OCI-LY1 (cell line): ENCODE data around the gene DKK1.

ENCODE experiments used
- H2AFZ ChIP-seq: fragments of 200-600 bp; sonication (generic), shearing (Covaris generic); 2 replicates; pipeline ENCODE4 v1.6.0; 2014; ENCODE audit warnings: antibody characterized with exemption, mild to moderate bottlenecking, low read length
- H3F3A ChIP-seq: fragments of 200-600 bp; sonication (generic), shearing (Covaris generic); 2 replicates; pipeline ENCODE4 v1.6.0; 2014; ENCODE audit warnings: mild to moderate bottlenecking, antibody characterized with exemption, low read length, moderate library complexity; ENCODE audit not compliant: insufficient read depth
- H3K27ac ChIP-seq: fragments of 200-600 bp; sonication (generic); 2 replicates; pipeline ENCODE4 v1.5.1; 2014; ENCODE audit warnings: low read length, mixed run types, mild to moderate bottlenecking, low read depth; ENCODE audit not compliant: poor library complexity, severe bottlenecking
- H3K27me3 ChIP-seq: fragments of 200-600 bp; sonication (generic); 2 replicates; pipeline ENCODE4 v1.6.0; 2014; ENCODE audit warnings: antibody characterized with exemption, mild to moderate bottlenecking, low read length, moderate library complexity; ENCODE audit not compliant: insufficient read depth
- H3K36me3 ChIP-seq: fragments of 200-600 bp; sonication (generic); 2 replicates; pipeline ENCODE4 v1.6.1; 2014; ENCODE audit warnings: mild to moderate bottlenecking, antibody characterized with exemption, low read length, moderate library complexity, mixed read lengths; ENCODE audit not compliant: insufficient read depth
- H3K4me1 ChIP-seq: fragments of 200-600 bp; sonication (generic); 2 replicates; pipeline ENCODE4 v1.5.1; 2014; ENCODE audit warnings: mild to moderate bottlenecking, low read length, moderate library complexity; ENCODE audit not compliant: insufficient read depth, severe bottlenecking
- H3K4me2 ChIP-seq: fragments of 200-600 bp; sonication (generic), shearing (Covaris generic); 2 replicates; pipeline ENCODE4 v1.6.1; 2014; ENCODE audit warnings: low read length
- H3K4me3 ChIP-seq: fragments of 200-600 bp; sonication (generic); 2 replicates; pipeline ENCODE4 v1.5.1; 2014; ENCODE audit warnings: low read length, low read depth, mild to moderate bottlenecking, mixed read lengths; ENCODE audit not compliant: poor library complexity, severe bottlenecking
- H3K79me2 ChIP-seq: fragments of 200-600 bp; shearing (Covaris generic); 2 replicates; pipeline ENCODE4 v1.6.1; 2016; ENCODE audit warnings: mixed run types, low read length, mixed read lengths; ENCODE audit not compliant: insufficient read depth
- H3K9ac ChIP-seq: fragments of 200-600 bp; sonication (generic), shearing (Covaris generic); 2 replicates; pipeline ENCODE4 v1.6.1; 2014; ENCODE audit warnings: mild to moderate bottlenecking, low read length, mixed read lengths
- H3K9me2 ChIP-seq: fragments of 200-600 bp; sonication (generic), shearing (Covaris generic); 2 replicates; pipeline ENCODE4 v1.6.1; 2014; ENCODE audit warnings: low read depth, mild to moderate bottlenecking, low read length, mixed read lengths
- H3K9me3 ChIP-seq: fragments of 200-600 bp; shearing (Covaris generic); 2 replicates; pipeline ENCODE4 v1.6.1; 2014; ENCODE audit warnings: low read length, mixed read lengths
- H4K20me1 ChIP-seq: fragments of 200-600 bp; sonication (generic), shearing (Covaris generic); 2 replicates; pipeline ENCODE4 v1.6.0; 2016; ENCODE audit warnings: mild to moderate bottlenecking, low read length; ENCODE audit not compliant: insufficient read depth
- CTCF ChIP-seq: fragments of 200-600 bp; sonication (generic), shearing (Covaris generic); IDR thresholded peaks from 2 replicates; pipeline ENCODE4 v1.5.1; 2017; ENCODE audit warnings: mild to moderate bottlenecking, antibody characterized with exemption, low read length, moderate library complexity, mixed read lengths
- EZH2 ChIP-seq: fragments of 200-600 bp; sonication (generic), shearing (Covaris generic); IDR thresholded peaks from 2 replicates; pipeline ENCODE4 v1.8.0; 2017; ENCODE audit warnings: borderline replicate concordance, mixed run types, mild to moderate bottlenecking, antibody characterized with exemption, low read length, moderate library complexity, mixed read lengths

The DKK1 gene

GRCh38 chr10:52313256-52313932 lies 687 bp upstream of the DKK1 start:
- Histone ChIP-seq H3K79me2 (no peaks in the 10 kb centered on the region), H3K4me2 (no peak overlapping the region), H4K20me1 (no peaks in the 10 kb centered on the region), H3F3A (no peaks in the 10 kb centered on the region), H3K4me1 (no peaks in the 10 kb centered on the region), H3K27ac (no peak overlapping the region), H3K9me2 (no peaks in the 10 kb centered on the region), H3K36me3 (no peaks in the 10 kb centered on the region), H3K4me3 (no peak overlapping the region), H3K27me3 (no peaks in the 10 kb centered on the region; the same call in 1 of the 2 replicates), H2AFZ (no peak overlapping the region), H3K9me3 (no peaks in the 10 kb centered on the region), H3K9ac (no peak overlapping the region)
- TF ChIP-seq EZH2 (no peak), CTCF (no peak)

- Histone ChIP-seq H3K9ac (no peak overlapping the region), H3K36me3 (no peaks in the 10 kb centered on the region), H3K27ac (no peak overlapping the region), H3K9me3 (no peaks in the 10 kb centered on the region), H3K27me3 (no peaks in the 10 kb centered on the region), H3F3A (no peaks in the 10 kb centered on the region), H3K79me2 (no peaks in the 10 kb centered on the region), H3K4me1 (no peaks in the 10 kb centered on the region), H2AFZ (no peak overlapping the region), H3K4me3 (no peak overlapping the region), H4K20me1 (no peaks in the 10 kb centered on the region), H3K4me2 (no peak overlapping the region), H3K9me2 (no peaks in the 10 kb centered on the region)
- TF ChIP-seq CTCF = no peak
- TF ChIP-seq EZH2 = no peak
Measured at GRCh38 chr10:52314822-52315552, 906 bp downstream of the DKK1 start.

GRCh38 chr10:52316001-52316400 lies 1.9 kb downstream of the DKK1 start:
- no peaks in the 10 kb centered on the region for H3K79me2 ChIP-seq
- H3K9me3 ChIP-seq = no peaks in the 10 kb centered on the region
- no peaks in the 10 kb centered on the region for H3K27me3 ChIP-seq
- no peak overlapping the region for H3K9ac ChIP-seq
- no peak overlapping the region for H3K27ac ChIP-seq
- H3F3A ChIP-seq = no peaks in the 10 kb centered on the region
- H2AFZ ChIP-seq = no peak overlapping the region
- H4K20me1 ChIP-seq = no peaks in the 10 kb centered on the region
- H3K36me3 ChIP-seq = no peaks in the 10 kb centered on the region
- no peak overlapping the region for H3K4me2 ChIP-seq
- no peaks in the 10 kb centered on the region for H3K9me2 ChIP-seq
- TF ChIP-seq CTCF (no peak), EZH2 (no peak)
- no peaks in the 10 kb centered on the region for H3K4me1 ChIP-seq
- H3K4me3 ChIP-seq = no peak overlapping the region
